ENCODE results near the gene MAP3K2.
A peak's percentile ranks its signal among the peaks of the same experiment; 100 is the strongest.

The MAP3K2 gene

DNA sequence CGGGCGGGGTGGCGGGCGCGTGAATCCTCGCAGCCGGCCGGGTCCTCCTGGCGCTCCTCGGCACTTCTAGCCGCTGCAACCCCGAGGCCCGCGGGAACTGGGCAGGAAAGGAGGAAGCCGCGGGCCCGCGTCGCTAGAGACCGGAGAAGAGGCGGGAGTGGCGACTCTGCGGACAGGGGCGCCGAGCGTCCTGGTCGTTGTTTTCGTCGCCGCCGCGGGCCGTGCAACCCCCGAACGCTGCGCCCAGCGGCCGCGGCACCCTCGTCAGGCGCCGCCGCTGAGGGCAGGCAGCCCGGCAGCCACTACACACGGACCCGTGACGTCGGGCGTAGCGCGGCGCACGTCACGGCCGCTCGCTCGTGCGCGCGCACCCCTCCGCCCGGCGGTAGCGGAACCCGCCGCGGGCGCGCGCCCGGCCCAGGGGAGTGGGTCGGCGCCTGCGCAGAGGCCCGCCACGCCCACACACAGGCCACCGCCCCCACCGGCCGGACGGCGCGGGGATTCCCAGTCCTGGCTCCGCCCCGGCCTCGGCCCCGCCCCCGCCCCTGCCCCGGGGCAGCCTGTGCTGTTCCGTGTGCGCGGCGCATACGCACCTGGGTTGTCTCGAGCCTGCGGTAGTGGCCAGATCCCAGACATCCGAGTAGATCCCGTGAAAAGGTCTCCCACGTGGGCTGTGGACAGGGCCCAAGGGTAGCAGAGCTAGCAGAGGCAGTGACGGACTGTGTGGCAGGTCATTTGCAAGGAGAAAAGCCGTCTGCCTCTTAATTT lies at the start of gene MAP3K2:
Gene MAP3K2, minus strand, starts transcription at position 321 of the 768 bp plus-strand sequence. CDS start 44,846 bp downstream, outside the sequence.
- peak; percentile 92 to 98 (median 93) for DNase-seq

GRCh38 chr2:127437056-127437455 lies 49.3 kb upstream of the MAP3K2 start:
- DNase-seq: no peak

- DNase-seq: no peak
These were observed 46.7 kb upstream of the MAP3K2 start for GRCh38 chr2:127434515-127434914.

- no peak for DNase-seq
These were observed 43.7 kb upstream of the MAP3K2 start for GRCh38 chr2:127431408-127432023.

- no peak for DNase-seq
These were observed 42.2 kb upstream of the MAP3K2 start for GRCh38 chr2:127429844-127430425.

GRCh38 chr2:127429291-127429690 lies 41.5 kb upstream of the MAP3K2 start:
- no peak for DNase-seq

- no peak for DNase-seq
These were observed 41.0 kb upstream of the MAP3K2 start for GRCh38 chr2:127428815-127429109.

DNA sequence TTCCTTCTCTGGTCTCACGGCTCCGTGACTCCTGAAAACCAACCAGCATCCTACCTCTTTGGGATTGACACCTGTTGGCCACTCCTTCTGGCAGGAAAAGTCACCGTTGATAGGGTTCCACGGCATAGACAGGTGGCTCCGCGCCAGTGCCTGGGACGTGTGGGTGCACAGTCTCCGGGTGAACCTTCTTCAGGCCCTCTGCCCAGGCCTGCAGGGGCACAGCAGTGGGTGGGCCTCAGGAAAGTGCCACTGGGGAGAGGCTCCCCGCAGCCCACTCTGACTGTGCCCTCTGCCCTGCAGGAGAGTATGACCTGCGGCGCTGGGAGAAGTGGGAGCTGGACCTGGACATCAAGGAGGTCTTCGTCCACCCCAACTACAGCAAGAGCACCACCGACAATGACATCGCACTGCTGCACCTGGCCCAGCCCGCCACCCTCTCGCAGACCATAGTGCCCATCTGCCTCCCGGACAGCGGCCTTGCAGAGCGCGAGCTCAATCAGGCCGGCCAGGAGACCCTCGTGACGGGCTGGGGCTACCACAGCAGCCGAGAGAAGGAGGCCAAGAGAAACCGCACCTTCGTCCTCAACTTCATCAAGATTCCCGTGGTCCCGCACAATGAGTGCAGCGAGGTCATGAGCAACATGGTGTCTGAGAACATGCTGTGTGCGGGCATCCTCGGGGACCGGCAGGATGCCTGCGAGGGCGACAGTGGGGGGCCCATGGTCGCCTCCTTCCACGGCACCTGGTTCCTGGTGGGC lies 40.5 kb upstream of the MAP3K2 start:
- DNase-seq: no peak

DNA sequence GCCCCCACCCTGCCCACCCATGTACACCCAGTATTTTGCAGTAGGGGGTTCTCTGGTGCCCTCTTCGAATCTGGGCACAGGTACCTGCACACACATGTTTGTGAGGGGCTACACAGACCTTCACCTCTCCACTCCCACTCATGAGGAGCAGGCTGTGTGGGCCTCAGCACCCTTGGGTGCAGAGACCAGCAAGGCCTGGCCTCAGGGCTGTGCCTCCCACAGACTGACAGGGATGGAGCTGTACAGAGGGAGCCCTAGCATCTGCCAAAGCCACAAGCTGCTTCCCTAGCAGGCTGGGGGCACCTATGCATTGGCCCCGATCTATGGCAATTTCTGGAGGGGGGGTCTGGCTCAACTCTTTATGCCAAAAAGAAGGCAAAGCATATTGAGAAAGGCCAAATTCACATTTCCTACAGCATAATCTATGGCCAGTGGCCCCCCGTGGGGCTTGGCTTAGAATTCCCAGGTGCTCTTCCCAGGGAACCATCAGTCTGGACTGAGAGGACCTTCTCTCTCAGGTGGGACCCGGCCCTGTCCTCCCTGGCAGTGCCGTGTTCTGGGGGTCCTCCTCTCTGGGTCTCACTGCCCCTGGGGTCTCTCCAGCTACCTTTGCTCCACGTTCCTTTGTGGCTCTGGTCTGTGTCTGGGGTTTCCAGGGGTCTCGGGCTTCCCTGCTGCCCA lies 39.7 kb upstream of the MAP3K2 start:
- DNase-seq: no peak

DNA sequence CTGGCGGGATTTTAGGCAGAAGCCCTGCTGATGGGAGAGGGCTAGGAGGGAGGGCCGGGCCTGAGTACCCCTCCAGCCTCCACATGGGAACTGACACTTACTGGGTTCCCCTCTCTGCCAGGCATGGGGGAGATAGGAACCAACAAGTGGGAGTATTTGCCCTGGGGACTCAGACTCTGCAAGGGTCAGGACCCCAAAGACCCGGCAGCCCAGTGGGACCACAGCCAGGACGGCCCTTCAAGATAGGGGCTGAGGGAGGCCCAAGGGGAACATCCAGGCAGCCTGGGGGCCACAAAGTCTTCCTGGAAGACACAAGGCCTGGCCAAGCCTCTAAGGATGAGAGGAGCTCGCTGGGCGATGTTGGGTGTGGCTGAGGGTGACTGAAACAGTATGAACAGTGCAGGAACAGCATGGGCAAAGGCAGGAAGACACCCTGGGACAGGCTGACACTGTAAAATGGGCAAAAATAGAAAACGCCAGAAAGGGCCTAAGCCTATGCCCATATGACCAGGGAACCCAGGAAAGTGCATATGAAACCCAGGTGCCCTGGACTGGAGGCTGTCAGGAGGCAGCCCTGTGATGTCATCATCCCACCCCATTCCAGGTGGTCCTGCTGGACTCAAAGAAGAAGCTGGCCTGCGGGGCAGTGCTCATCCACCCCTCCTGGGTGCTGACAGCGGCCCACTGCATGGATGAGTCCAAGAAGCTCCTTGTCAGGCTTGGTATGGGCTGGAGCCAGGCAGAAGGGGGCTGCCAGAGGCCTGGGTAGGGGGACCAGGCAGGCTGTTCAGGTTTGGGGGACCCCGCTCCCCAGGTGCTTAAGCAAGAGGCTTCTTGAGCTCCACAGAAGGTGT lies 39.0 kb upstream of the MAP3K2 start:
- DNase-seq: no peak

- no peak for DNase-seq
These were observed 38.0 kb upstream of the MAP3K2 start for GRCh38 chr2:127425540-127426490.

DNA sequence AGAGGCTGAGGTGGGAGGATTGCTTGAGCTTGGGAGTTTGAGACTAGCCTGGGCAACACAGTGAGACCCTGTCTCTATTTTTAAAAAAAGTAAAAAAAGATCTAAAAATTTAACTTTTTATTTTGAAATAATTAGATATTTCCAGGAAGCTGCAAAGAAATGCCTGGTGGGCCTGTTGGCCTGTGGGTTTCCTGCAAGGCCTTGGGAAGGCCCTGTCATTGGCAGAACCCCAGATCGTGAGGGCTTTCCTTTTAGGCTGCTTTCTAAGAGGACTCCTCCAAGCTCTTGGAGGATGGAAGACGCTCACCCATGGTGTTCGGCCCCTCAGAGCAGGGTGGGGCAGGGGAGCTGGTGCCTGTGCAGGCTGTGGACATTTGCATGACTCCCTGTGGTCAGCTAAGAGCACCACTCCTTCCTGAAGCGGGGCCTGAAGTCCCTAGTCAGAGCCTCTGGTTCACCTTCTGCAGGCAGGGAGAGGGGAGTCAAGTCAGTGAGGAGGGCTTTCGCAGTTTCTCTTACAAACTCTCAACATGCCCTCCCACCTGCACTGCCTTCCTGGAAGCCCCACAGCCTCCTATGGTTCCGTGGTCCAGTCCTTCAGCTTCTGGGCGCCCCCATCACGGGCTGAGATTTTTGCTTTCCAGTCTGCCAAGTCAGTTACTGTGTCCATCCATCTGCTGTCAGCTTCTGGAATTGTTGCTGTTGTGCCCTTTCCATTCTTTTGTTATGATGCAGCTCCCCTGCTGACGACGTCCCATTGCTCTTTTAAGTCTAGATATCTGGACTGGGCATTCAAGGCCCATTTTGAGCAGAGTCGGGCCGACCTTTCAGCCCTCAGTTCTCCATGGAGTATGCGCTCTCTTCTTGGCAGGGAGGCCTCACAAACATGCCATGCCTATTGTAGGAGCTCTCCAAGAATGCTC lies 37.1 kb upstream of the MAP3K2 start:
- no peak for DNase-seq

GRCh38 chr2:127423880-127424279 lies 36.1 kb upstream of the MAP3K2 start:
- no peak for DNase-seq

DNA sequence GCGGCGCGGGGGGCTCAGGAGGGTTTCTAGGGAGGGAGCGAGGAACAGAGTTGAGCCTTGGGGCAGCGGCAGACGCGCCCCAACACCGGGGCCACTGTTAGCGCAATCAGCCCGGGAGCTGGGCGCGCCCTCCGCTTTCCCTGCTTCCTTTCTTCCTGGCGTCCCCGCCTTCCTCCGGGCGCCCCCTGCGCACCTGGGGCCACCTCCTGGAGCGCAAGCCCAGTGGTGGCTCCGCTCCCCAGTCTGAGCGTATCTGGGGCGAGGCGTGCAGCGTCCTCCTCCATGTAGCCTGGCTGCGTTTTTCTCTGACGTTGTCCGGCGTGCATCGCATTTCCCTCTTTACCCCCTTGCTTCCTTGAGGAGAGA lies 35.7 kb upstream of the MAP3K2 start:
- no peak for DNase-seq

GRCh38 chr2:127422559-127423477 lies 35.0 kb upstream of the MAP3K2 start:
- DNase-seq: no peak

DNA sequence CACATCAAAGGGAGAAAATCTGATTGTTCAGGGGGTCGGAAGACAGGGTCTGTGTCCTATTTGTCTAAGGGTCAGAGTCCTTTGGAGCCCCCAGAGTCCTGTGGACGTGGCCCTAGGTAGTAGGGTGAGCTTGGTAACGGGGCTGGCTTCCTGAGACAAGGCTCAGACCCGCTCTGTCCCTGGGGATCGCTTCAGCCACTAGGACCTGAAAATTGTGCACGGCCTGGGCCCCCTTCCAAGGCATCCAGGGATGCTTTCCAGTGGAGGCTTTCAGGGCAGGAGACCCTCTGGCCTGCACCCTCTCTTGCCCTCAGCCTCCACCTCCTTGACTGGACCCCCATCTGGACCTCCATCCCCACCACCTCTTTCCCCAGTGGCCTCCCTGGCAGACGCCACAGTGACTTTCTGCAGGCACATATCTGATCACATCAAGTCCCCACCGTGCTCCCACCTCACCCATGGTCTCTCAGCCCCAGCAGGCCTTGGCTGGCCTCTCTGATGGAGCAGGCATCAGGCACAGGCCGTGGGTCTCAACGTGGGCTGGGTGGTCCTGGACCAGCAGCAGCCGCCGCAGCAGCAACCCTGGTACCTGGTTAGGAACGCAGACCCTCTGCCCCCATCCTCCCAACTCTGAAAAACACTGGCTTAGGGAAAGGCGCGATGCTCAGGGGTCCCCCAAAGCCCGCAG lies 34.2 kb upstream of the MAP3K2 start:
- no peak for DNase-seq

DNA sequence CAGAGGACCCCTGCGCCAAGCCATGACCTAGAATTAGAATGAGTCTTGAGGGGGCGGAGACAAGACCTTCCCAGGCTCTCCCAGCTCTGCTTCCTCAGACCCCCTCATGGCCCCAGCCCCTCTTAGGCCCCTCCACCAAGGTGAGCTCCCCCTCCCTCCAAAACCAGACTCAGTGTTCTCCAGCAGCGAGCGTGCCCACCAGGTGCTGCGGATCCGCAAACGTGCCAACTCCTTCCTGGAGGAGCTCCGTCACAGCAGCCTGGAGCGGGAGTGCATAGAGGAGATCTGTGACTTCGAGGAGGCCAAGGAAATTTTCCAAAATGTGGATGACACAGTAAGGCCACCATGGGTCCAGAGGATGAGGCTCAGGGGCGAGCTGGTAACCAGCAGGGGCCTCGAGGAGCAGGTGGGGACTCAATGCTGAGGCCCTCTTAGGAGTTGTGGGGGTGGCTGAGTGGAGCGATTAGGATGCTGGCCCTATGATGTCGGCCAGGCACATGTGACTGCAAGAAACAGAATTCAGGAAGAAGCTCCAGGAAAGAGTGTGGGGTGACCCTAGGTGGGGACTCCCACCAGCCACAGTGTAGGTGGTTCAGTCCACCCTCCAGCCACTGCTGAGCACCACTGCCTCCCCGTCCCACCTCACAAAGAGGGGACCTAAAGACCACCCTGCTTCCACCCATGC lies 33.5 kb upstream of the MAP3K2 start:
- DNase-seq: no peak

Data from activated CD4-positive, CD25-positive, alpha-beta regulatory T cell (primary cell).